ENCODE measurements around the gene CLTC. TPM values are rescaled to one million over a fixed set of nuclear protein-coding genes. Genes with fewer than 3 reads are reported as not detected.

The CLTC gene
- total RNA-seq, 1 experiment from 2014 or later, result 206 TPM

DNA sequence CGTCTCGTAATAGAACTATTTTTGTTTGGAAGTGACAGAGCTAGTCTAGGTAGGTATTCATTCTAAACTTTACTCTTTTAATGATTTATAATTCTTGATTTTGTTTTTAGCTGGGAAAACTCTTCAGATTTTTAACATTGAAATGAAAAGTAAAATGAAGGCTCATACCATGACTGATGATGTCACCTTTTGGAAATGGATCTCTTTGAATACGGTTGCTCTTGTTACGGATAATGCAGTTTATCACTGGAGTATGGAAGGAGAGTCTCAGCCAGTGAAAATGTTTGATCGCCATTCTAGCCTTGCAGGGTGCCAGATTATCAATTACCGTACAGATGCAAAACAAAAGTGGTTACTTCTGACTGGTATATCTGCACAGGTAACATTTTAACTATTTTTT, 27.6 kb downstream of the CLTC start:
- Histone ChIP-seq H3K4me2 (no peak overlapping the region), H3K4me1 (replicated peaks; ENCODE audit: insufficient read depth) (peaks cover 15% of the 10 kb centered on the region), H3K4me3 (no peak overlapping the region), H3K9me2 (ENCODE audit: insufficient read depth) (no peaks in the 10 kb centered on the region), H3K27ac (no peak overlapping the region), H3K9me3 (ENCODE audit: insufficient read depth, low read depth) (no peaks in the 10 kb centered on the region), H3K79me2 (ENCODE audit: low read depth) (peaks cover 91% of the 10 kb centered on the region), H3K36me3 (ENCODE audit: low read depth) (peaks cover 78% of the 10 kb centered on the region), H2AFZ (no peak overlapping the region), H4K20me1 (ENCODE audit: insufficient read depth) (peaks cover 94% of the 10 kb centered on the region), H3F3A (ENCODE audit: insufficient read depth, low read depth) (peaks cover 52% of the 10 kb centered on the region), H3K27me3 (ENCODE audit: insufficient read depth, low read depth) (no peaks in the 10 kb centered on the region)
- TF ChIP-seq EZH2 (IDR thresholded peaks at IDR 0.05; ENCODE audit: low read depth), result no peak
- TF ChIP-seq, protein P1, sequence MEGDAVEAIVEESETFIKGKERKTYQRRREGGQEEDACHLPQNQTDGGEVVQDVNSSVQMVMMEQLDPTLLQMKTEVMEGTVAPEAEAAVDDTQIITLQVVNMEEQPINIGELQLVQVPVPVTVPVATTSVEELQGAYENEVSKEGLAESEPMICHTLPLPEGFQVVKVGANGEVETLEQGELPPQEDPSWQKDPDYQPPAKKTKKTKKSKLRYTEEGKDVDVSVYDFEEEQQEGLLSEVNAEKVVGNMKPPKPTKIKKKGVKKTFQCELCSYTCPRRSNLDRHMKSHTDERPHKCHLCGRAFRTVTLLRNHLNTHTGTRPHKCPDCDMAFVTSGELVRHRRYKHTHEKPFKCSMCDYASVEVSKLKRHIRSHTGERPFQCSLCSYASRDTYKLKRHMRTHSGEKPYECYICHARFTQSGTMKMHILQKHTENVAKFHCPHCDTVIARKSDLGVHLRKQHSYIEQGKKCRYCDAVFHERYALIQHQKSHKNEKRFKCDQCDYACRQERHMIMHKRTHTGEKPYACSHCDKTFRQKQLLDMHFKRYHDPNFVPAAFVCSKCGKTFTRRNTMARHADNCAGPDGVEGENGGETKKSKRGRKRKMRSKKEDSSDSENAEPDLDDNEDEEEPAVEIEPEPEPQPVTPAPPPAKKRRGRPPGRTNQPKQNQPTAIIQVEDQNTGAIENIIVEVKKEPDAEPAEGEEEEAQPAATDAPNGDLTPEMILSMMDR (conservative IDR thresholded peaks at IDR 0.05), result no peak
- ChIA-PET POLR2A (ENCODE audit: unreplicated experiment) (no interaction called here), CTCF (no interaction called here)
- no peak for DNase-seq
- BruUV-seq (replicated peaks), result no TSS peak
- intact Hi-C loops (cut with micrococcal nuclease; ENCODE audit: unreplicated experiment), result no loop called here

DNA sequence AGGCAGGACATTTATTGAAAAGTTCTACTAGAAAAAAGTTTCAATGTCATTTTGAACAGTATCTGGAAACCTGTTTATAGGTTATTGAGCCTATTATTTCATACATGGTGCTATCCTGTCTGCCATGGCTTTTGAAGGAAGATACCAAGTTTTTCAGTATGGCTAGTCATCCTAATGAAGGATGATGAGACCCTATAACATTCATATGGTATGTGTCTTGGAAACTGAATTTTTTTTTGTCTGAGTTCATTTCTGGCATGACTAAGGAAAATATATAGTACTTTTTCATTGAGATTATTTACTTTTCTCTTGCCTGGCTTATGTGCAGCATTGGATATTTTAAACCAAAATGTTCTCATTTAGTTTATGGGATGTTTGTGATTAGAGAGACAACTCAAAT, 30.2 kb downstream of the CLTC start:
- H3F3A ChIP-seq (ENCODE audit: insufficient read depth, low read depth), result peaks cover 52% of the 10 kb centered on the region; the same call in 1 of the 2 replicates
- no peak overlapping the region for H3K4me2 ChIP-seq
- TF ChIP-seq, protein P1 (conservative IDR thresholded peaks at IDR 0.05), result no peak
- no peak for TF ChIP-seq EZH2 (IDR thresholded peaks at IDR 0.05; ENCODE audit: low read depth)
- H3K27me3 ChIP-seq (ENCODE audit: insufficient read depth, low read depth), result no peaks in the 10 kb centered on the region
- peaks cover 83% of the 10 kb centered on the region for H3K36me3 ChIP-seq (ENCODE audit: low read depth)
- H4K20me1 ChIP-seq (ENCODE audit: insufficient read depth), result peaks cover 80% of the 10 kb centered on the region
- no TSS peak for BruUV-seq (replicated peaks)
- ChIA-PET POLR2A (ENCODE audit: unreplicated experiment) (no interaction called here), CTCF (no interaction called here)
- H3K27ac ChIP-seq, result no peak overlapping the region; the same call in 1 of the 2 replicates
- no peaks in the 10 kb centered on the region for H3K9me2 ChIP-seq (ENCODE audit: insufficient read depth)
- no peak overlapping the region for H2AFZ ChIP-seq
- H3K4me3 ChIP-seq, result no peak overlapping the region
- no peaks in the 10 kb centered on the region for H3K9me3 ChIP-seq (ENCODE audit: insufficient read depth, low read depth)
- H3K79me2 ChIP-seq (ENCODE audit: low read depth), result peaks cover 79% of the 10 kb centered on the region
- no peak for DNase-seq
- no peaks in the 10 kb centered on the region for H3K4me1 ChIP-seq (replicated peaks; ENCODE audit: insufficient read depth)
- intact Hi-C loops (cut with micrococcal nuclease; ENCODE audit: unreplicated experiment), result no loop called here

DNA sequence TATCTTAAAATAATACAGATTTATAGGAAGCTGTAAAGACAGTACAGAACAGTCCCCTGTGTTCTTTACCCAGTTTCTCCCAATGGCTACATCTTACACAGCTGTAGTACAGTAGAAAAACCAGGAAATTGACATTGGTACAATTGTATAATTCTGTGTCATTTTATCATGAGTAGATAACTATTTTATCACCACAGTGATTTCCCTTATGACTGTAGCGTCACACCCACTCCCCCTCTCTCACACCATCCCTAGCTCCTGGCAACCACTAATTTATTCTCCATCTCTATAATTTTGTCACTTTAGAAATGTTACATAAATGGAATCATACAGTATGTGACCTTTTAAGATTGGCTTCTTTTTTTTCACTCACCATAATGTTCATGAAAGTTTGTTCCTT, 30.9 kb downstream of the CLTC start:
- H3K4me3 ChIP-seq, result no peak overlapping the region
- H3K9me2 ChIP-seq (ENCODE audit: insufficient read depth), result no peaks in the 10 kb centered on the region
- peaks cover 74% of the 10 kb centered on the region for H3K79me2 ChIP-seq (ENCODE audit: low read depth)
- H3F3A ChIP-seq (ENCODE audit: insufficient read depth, low read depth), result peaks cover 52% of the 10 kb centered on the region; the same call in 1 of the 2 replicates
- H2AFZ ChIP-seq, result no peak overlapping the region
- peaks cover 85% of the 10 kb centered on the region for H3K36me3 ChIP-seq (ENCODE audit: low read depth)
- H4K20me1 ChIP-seq (ENCODE audit: insufficient read depth), result peaks cover 72% of the 10 kb centered on the region
- no TSS peak for BruUV-seq (replicated peaks)
- TF ChIP-seq, protein P1 (conservative IDR thresholded peaks at IDR 0.05), result no peak
- TF ChIP-seq EZH2 (IDR thresholded peaks at IDR 0.05; ENCODE audit: low read depth), result no peak
- no peaks in the 10 kb centered on the region for H3K27me3 ChIP-seq (ENCODE audit: insufficient read depth, low read depth)
- intact Hi-C loops (cut with micrococcal nuclease; ENCODE audit: unreplicated experiment), result no loop called here
- H3K4me1 ChIP-seq (replicated peaks; ENCODE audit: insufficient read depth), result no peaks in the 10 kb centered on the region
- POLR2A ChIA-PET (ENCODE audit: unreplicated experiment), result no interaction called here
- H3K27ac ChIP-seq, result no peak overlapping the region
- no peak overlapping the region for H3K4me2 ChIP-seq
- CTCF ChIA-PET, result no interaction called here
- no peaks in the 10 kb centered on the region for H3K9me3 ChIP-seq (ENCODE audit: insufficient read depth, low read depth)
- no peak for DNase-seq
